PC-3 (cell line): ENCODE measurements around the gene TUBA4A. TPM values are rescaled to one million over a fixed set of nuclear protein-coding genes. Genes with fewer than 3 reads are reported as not detected.

Experiments used
- ATAC-seq: fragments of 200-7000 bp; cut with Tn5 transposase; 2 replicates; pipeline ENCODE4 v1.9.1; 2020; ENCODE audit warnings: mild to moderate bottlenecking, moderate library complexity
- BruUV-seq: library from RNA; stranded (reverse); fragments of 400-500 nt; replicated peaks from 2 replicates; lab custom pipeline; 2021; lab: Mats Ljungman, UMichigan
- CTCF ChIA-PET: fragments of 300-600 bp; sonication (Branson Sonifier 250); formaldehyde crosslinking; loops from one replicate; lab custom pipeline; 2022; ENCODE audit warnings: antibody characterized with exemption; lab: Charles Lee
- POLR2A ChIA-PET: fragments of 300-600 bp; sonication (Branson Sonifier 250); formaldehyde crosslinking; loops from one replicate; lab custom pipeline; 2022; ENCODE audit warnings: antibody characterized with exemption; ENCODE audit not compliant: unreplicated experiment; lab: Charles Lee
- DNase-seq: peaks from one replicate; pipeline ENCODE4 v3.0.0-alpha.2; 2015
- H2AFZ ChIP-seq: fragments of 300-600 bp; sonication (generic); 2 replicates; pipeline ENCODE4 v1.6.0; 2016; ENCODE audit warnings: antibody characterized with exemption, low read length
- H3F3A ChIP-seq: fragments of 300-600 bp; sonication (generic); one replicate; pipeline ENCODE4 v1.6.0; 2017; ENCODE audit warnings: antibody characterized with exemption, low read length, control low read depth, mild to moderate bottlenecking; ENCODE audit not compliant: unreplicated experiment
- H3K27ac ChIP-seq: fragments of 300-600 bp; sonication (generic); 2 replicates; pipeline ENCODE4 v1.5.1; 2016; ENCODE audit warnings: mild to moderate bottlenecking, low read length
- H3K27me3 ChIP-seq: fragments of 300-600 bp; sonication (generic); 2 replicates; pipeline ENCODE4 v1.6.1; 2016; ENCODE audit warnings: low read length, mixed read lengths
- H3K36me3 ChIP-seq: fragments of 300-600 bp; sonication (generic); 2 replicates; pipeline ENCODE4 v1.6.1; 2016; ENCODE audit warnings: low read depth, mixed run types, low read length, mixed read lengths
- H3K4me1 ChIP-seq: fragments of 300-600 bp; sonication (generic); 2 replicates; pipeline ENCODE4 v1.5.1; 2016; ENCODE audit warnings: low read length; ENCODE audit not compliant: insufficient read depth
- H3K4me2 ChIP-seq: fragments of 300-600 bp; sonication (generic); 2 replicates; pipeline ENCODE4 v1.6.0; 2016; ENCODE audit warnings: low read length
- H3K4me3 ChIP-seq: fragments of 300-600 bp; sonication (generic); 2 replicates; pipeline ENCODE4 v1.5.1; 2016; ENCODE audit warnings: mild to moderate bottlenecking, low read length, mixed read lengths
- H3K79me2 ChIP-seq: fragments of 300-600 bp; sonication (generic); 2 replicates; pipeline ENCODE4 v1.6.1; 2017; ENCODE audit warnings: low read length, mixed read lengths
- H3K9ac ChIP-seq: fragments of 300-600 bp; sonication (generic); 2 replicates; pipeline ENCODE4 v1.6.0; 2016; ENCODE audit warnings: mild to moderate bottlenecking, low read length
- H3K9me2 ChIP-seq: fragments of 300-600 bp; sonication (generic); replicated peaks from 2 replicates; pipeline ENCODE4 v1.6.1; 2016; ENCODE audit warnings: mixed run types, low read length, mixed read lengths
- H3K9me3 ChIP-seq: fragments of 300-600 bp; sonication (generic); 2 replicates; pipeline ENCODE4 v1.6.1; 2016; ENCODE audit warnings: low read length, mixed read lengths
- H4K20me1 ChIP-seq: fragments of 300-600 bp; sonication (generic); 2 replicates; pipeline ENCODE4 v1.6.1; 2016; ENCODE audit warnings: low read length, mixed read lengths
- EZH2 ChIP-seq: fragments of 300-600 bp; sonication (generic); IDR thresholded peaks from one replicate; pipeline ENCODE4 v1.6.1; 2017; ENCODE audit warnings: antibody characterized with exemption, mild to moderate bottlenecking, low read length; ENCODE audit not compliant: unreplicated experiment
- EZH2phosphoT487 ChIP-seq: fragments of 300-600 bp; sonication (generic); IDR thresholded peaks from 2 replicates; pipeline ENCODE4 v1.6.1; 2018; ENCODE audit warnings: mild to moderate bottlenecking, antibody characterized with exemption, low read length, borderline replicate concordance
- intact Hi-C: fragments of 100-400 bp; cut with micrococcal nuclease; formaldehyde crosslinking; loops from 2 replicates; pipeline ENCODE4 v1.9.0; 2023
- total RNA-seq: library from RNA; depleted of rRNA; stranded (reverse); fragments of >200 nt; gene quantifications from 2 replicates; pipeline ENCODE4 v1.2.3, GENCODE V29; 2014
- TF ChIP-seq, protein P1 (sequence below): fragments of 300-600 bp; sonication (generic); conservative IDR thresholded peaks from 2 replicates; pipeline ENCODE4 v1.5.1; 2017; ENCODE audit warnings: antibody characterized with exemption, low read depth, mild to moderate bottlenecking, low read length

Gene TUBA4A
- total RNA-seq, 1 experiment from 2014 or later = 75.4 TPM

DNA sequence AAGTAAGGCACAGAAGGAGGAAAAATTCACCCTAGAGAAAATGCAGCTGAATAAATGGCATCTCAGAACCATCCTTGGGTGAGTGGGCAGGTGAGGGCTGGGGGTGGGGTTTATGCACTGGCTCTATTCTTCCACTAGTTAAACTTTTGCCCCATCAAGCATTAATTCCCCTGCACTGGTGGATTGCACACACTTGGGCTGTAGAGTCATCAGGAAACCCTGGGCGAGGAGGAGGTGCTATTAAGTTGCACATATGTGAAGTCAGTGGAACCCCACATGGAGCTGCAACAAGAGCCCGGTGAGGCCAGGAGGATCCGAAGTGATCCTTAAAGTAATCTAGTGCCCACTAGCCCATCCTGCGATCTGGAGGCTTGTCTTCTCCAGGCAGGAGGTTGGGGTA lies 18.6 kb upstream of the TUBA4A start:
- Histone ChIP-seq H3K36me3 (no peaks in the 10 kb centered on the region), H3K4me2 (no peak overlapping the region), H3K4me1 (peaks cover 20% of the 10 kb centered on the region), H3K79me2 (no peaks in the 10 kb centered on the region), H3K9me2 (no peaks in the 10 kb centered on the region), H3K27me3 (no peaks in the 10 kb centered on the region), H3K4me3 (no peak overlapping the region), H3K9ac (no peak overlapping the region), H3K27ac (no peak overlapping the region), H2AFZ (no peak overlapping the region), H3F3A (no peaks in the 10 kb centered on the region), H4K20me1 (no peaks in the 10 kb centered on the region), H3K9me3 (no peaks in the 10 kb centered on the region)
- DNase-seq (no peak), ATAC-seq (no peak)
- BruUV-seq = no TSS peak
- POLR2A ChIA-PET = no interaction called here
- CTCF ChIA-PET = no interaction called here
- TF ChIP-seq, protein P1, sequence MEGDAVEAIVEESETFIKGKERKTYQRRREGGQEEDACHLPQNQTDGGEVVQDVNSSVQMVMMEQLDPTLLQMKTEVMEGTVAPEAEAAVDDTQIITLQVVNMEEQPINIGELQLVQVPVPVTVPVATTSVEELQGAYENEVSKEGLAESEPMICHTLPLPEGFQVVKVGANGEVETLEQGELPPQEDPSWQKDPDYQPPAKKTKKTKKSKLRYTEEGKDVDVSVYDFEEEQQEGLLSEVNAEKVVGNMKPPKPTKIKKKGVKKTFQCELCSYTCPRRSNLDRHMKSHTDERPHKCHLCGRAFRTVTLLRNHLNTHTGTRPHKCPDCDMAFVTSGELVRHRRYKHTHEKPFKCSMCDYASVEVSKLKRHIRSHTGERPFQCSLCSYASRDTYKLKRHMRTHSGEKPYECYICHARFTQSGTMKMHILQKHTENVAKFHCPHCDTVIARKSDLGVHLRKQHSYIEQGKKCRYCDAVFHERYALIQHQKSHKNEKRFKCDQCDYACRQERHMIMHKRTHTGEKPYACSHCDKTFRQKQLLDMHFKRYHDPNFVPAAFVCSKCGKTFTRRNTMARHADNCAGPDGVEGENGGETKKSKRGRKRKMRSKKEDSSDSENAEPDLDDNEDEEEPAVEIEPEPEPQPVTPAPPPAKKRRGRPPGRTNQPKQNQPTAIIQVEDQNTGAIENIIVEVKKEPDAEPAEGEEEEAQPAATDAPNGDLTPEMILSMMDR = no peak
- no peak for TF ChIP-seq EZH2
- TF ChIP-seq EZH2phosphoT487 = no peak
- intact Hi-C loops = no loop called here

DNA sequence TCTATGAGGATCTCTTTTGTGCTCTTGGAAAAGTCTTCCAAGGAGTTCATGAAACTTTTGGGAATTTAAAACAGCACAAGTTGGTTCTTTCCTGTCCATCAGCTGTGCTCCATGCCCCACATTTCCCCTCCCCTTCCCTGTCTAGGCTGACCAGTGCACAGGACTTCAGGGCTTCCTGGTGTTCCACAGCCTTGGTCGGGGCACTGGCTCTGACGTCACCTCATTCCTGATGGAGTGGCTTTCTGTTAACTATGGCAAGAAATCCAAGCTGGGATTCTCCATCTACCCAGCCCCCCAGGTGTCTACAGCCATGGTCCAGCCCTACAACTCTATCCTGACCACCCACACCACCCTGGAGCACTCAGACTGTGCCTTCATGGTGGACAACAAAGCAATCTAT lies 17.3 kb upstream of the TUBA4A start:
- POLR2A ChIA-PET = no interaction called here
- Histone ChIP-seq H3K9me3 (no peaks in the 10 kb centered on the region), H3K4me3 (no peak overlapping the region), H3F3A (no peaks in the 10 kb centered on the region), H3K27me3 (no peaks in the 10 kb centered on the region), H4K20me1 (no peaks in the 10 kb centered on the region), H3K9me2 (no peaks in the 10 kb centered on the region), H3K36me3 (no peaks in the 10 kb centered on the region), H3K4me2 (no peak overlapping the region), H3K27ac (no peak overlapping the region), H3K79me2 (no peaks in the 10 kb centered on the region), H3K4me1 (peaks cover 19% of the 10 kb centered on the region), H3K9ac (no peak overlapping the region), H2AFZ (no peak overlapping the region)
- BruUV-seq = no TSS peak
- no peak for DNase-seq
- CTCF ChIA-PET = no interaction called here
- intact Hi-C loops = no loop called here
- no peak for TF ChIP-seq EZH2
- ATAC-seq = no peak

DNA sequence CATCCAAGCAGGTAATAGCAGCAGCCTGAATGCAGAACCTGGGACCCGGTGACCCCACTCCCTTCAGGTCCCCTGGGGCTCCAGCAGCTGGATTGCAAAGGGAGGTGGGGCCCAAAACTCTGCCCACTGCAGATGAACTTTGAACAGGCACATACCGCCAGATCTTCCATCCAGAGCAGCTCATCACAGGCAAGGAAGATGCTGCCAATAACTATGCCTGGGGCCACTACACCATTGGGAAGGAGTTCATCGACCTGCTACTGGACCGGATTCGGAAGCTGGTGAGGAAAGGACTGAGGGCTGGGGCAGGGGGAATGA lies 16.3 kb upstream of the TUBA4A start:
- POLR2A ChIA-PET = no interaction called here
- Histone ChIP-seq H3K9me3 (no peaks in the 10 kb centered on the region), H3K4me2 (no peak overlapping the region), H3K9ac (no peak overlapping the region), H3K4me1 (peaks cover 17% of the 10 kb centered on the region), H3K27ac (no peak overlapping the region), H2AFZ (no peak overlapping the region), H3K36me3 (no peaks in the 10 kb centered on the region), H3K79me2 (no peaks in the 10 kb centered on the region), H3F3A (no peaks in the 10 kb centered on the region), H3K9me2 (no peaks in the 10 kb centered on the region), H3K4me3 (no peak overlapping the region), H3K27me3 (no peaks in the 10 kb centered on the region), H4K20me1 (no peaks in the 10 kb centered on the region)
- intact Hi-C loops = no loop called here
- DNase-seq (no peak), ATAC-seq (no peak)
- CTCF ChIA-PET = no interaction called here
- TF ChIP-seq EZH2 (no peak), EZH2phosphoT487 (no peak)
- TF ChIP-seq, protein P1 = no peak
- BruUV-seq = no TSS peak
